ENCODE measurements around the gene EARS2.
"Not testable (repeated sequence)": the region's sequence is repeated elsewhere in the genome, so short reads cannot be mapped to it uniquely, and the experiment has no call there.

The EARS2 gene

GRCh38 chr16:23484510-23485256 is 72.5 kb downstream of the EARS2 start:
- Histone ChIP-seq H3K4me2 (ENCODE audit: low read depth, low read length, poor library complexity, severe bottlenecking) (no peak overlapping the region), H3K4me3 (ENCODE audit: insufficient read depth, low read length, poor library complexity, severe bottlenecking) (no peak overlapping the region), H3K9ac (ENCODE audit: low read length) (no peak overlapping the region), H4K20me1 (ENCODE audit: low read depth, low read length) (no peaks in the 10 kb centered on the region; the same call in none of the 2 replicates), H3K36me3 (ENCODE audit: low read length) (peaks cover 49% of the 10 kb centered on the region), H3K27me3 (ENCODE audit: low read length) (no peaks in the 10 kb centered on the region), H3K27ac (ENCODE audit: low read depth, low read length) (no peak overlapping the region), H3K9me3 (ENCODE audit: insufficient read depth, low read length) (no peaks in the 10 kb centered on the region), H3F3A (ENCODE audit: insufficient read depth) (no peaks in the 10 kb centered on the region), H3K9me2 (replicated peaks; ENCODE audit: insufficient read depth, low read length) (no peaks in the 10 kb centered on the region), H2AFZ (ENCODE audit: low read depth, low read length, severe bottlenecking) (no peak overlapping the region), H3K79me2 (ENCODE audit: insufficient read depth, low read length) (0 out of 2 replicates have a peak, but pooled peaks cover 7% of the 10 kb centered on the region)
- TF ChIP-seq CTCF (IDR thresholded peaks at IDR 0.05; ENCODE audit: insufficient read depth, low read length, poor library complexity, severe bottlenecking) (no peak), EZH2phosphoT487 (conservative IDR thresholded peaks at IDR 0.05; ENCODE audit: low read length) (no peak)

GRCh38 chr16:23483492-23483891 is 73.7 kb downstream of the EARS2 start:
- H3K27ac ChIP-seq (ENCODE audit: low read depth, low read length); H3F3A ChIP-seq (ENCODE audit: insufficient read depth); H3K9ac ChIP-seq (ENCODE audit: low read length); H4K20me1 ChIP-seq (ENCODE audit: low read depth, low read length); H3K79me2 ChIP-seq (ENCODE audit: insufficient read depth, low read length); H2AFZ ChIP-seq (ENCODE audit: low read depth, low read length, severe bottlenecking); H3K9me3 ChIP-seq (ENCODE audit: insufficient read depth, low read length); H3K27me3 ChIP-seq (ENCODE audit: low read length); H3K4me2 ChIP-seq (ENCODE audit: low read depth, low read length, poor library complexity, severe bottlenecking); H3K9me2 ChIP-seq (replicated peaks; ENCODE audit: insufficient read depth, low read length); H3K4me3 ChIP-seq (ENCODE audit: insufficient read depth, low read length, poor library complexity, severe bottlenecking): not testable (repeated sequence)
- peaks cover 37% of the 10 kb centered on the region for H3K36me3 ChIP-seq (ENCODE audit: low read length)

GRCh38 chr16:23482778-23483177 is 74.4 kb downstream of the EARS2 start:
- no peaks in the 10 kb centered on the region for H4K20me1 ChIP-seq (ENCODE audit: low read depth, low read length)
- H3K79me2 ChIP-seq (ENCODE audit: insufficient read depth, low read length): no peaks in the 10 kb centered on the region
- H3K36me3 ChIP-seq (ENCODE audit: low read length): peaks cover 33% of the 10 kb centered on the region
- H3K9me2 ChIP-seq (replicated peaks; ENCODE audit: insufficient read depth, low read length): no peaks in the 10 kb centered on the region
- H3K27ac ChIP-seq (ENCODE audit: low read depth, low read length): no peak overlapping the region
- H3F3A ChIP-seq (ENCODE audit: insufficient read depth): no peaks in the 10 kb centered on the region
- no peak overlapping the region for H3K4me2 ChIP-seq (ENCODE audit: low read depth, low read length, poor library complexity, severe bottlenecking)
- H3K9me3 ChIP-seq (ENCODE audit: insufficient read depth, low read length): no peaks in the 10 kb centered on the region
- no peak overlapping the region for H3K4me3 ChIP-seq (ENCODE audit: insufficient read depth, low read length, poor library complexity, severe bottlenecking)
- H3K9ac ChIP-seq (ENCODE audit: low read length): no peak overlapping the region
- no peaks in the 10 kb centered on the region for H3K27me3 ChIP-seq (ENCODE audit: low read length)
- no peak overlapping the region for H2AFZ ChIP-seq (ENCODE audit: low read depth, low read length, severe bottlenecking)
- TF ChIP-seq EZH2phosphoT487 (conservative IDR thresholded peaks at IDR 0.05; ENCODE audit: low read length): no peak
- no peak for TF ChIP-seq CTCF (IDR thresholded peaks at IDR 0.05; ENCODE audit: insufficient read depth, low read length, poor library complexity, severe bottlenecking)

DNA sequence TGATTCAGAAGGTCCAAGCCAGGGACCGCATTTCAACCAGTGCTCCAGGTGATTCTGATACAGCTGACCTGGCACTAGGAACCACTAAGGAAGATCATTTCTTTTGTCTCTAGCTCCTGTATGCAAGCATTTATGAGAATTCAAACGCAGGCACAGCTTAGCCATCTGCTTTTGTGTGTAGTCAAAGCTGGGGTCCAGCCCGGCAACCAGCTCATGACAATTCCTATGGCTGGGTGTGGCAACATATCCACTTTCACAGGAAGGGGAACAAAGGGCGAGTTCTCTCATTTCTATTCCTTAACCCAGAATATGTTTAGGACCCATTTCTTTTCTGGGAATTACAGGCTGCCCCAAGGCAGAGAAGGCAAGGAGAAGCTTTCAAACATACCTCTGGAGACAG is 76.9 kb downstream of the EARS2 start:
- Histone ChIP-seq H3K4me3 (ENCODE audit: insufficient read depth, low read length, poor library complexity, severe bottlenecking) (no peak overlapping the region), H3K9ac (ENCODE audit: low read length) (no peak overlapping the region), H4K20me1 (ENCODE audit: low read depth, low read length) (no peaks in the 10 kb centered on the region), H3K9me3 (ENCODE audit: insufficient read depth, low read length) (no peaks in the 10 kb centered on the region), H3F3A (ENCODE audit: insufficient read depth) (no peaks in the 10 kb centered on the region; the same call in 1 of the 2 replicates), H3K27me3 (ENCODE audit: low read length) (no peaks in the 10 kb centered on the region), H3K9me2 (replicated peaks; ENCODE audit: insufficient read depth, low read length) (no peaks in the 10 kb centered on the region), H3K4me2 (ENCODE audit: low read depth, low read length, poor library complexity, severe bottlenecking) (no peak overlapping the region), H3K36me3 (ENCODE audit: low read length) (peaks cover 38% of the 10 kb centered on the region), H2AFZ (ENCODE audit: low read depth, low read length, severe bottlenecking) (no peak overlapping the region), H3K27ac (ENCODE audit: low read depth, low read length) (no peak overlapping the region), H3K79me2 (ENCODE audit: insufficient read depth, low read length) (no peaks in the 10 kb centered on the region; the same call in 1 of the 2 replicates)
- TF ChIP-seq EZH2phosphoT487 (conservative IDR thresholded peaks at IDR 0.05; ENCODE audit: low read length) (no peak), CTCF (IDR thresholded peaks at IDR 0.05; ENCODE audit: insufficient read depth, low read length, poor library complexity, severe bottlenecking) (no peak)
